Endometrial microvascular endothelial cells (primary cell): ENCODE data around the gene GDF10. TPM values are rescaled to one million over a fixed set of nuclear protein-coding genes. Genes with fewer than 3 reads are reported as not detected.

Source experiments
- in situ Hi-C: cut with HindIII; loops from 2 replicates; pipeline ENCODE4 v1.10.0; 2017; ENCODE audit warnings: low sequenced_read_pairs, low pct_unique_long_range_greater_than_20kb; ENCODE audit errors: inconsistent ontology term
- total RNA-seq: library from RNA; depleted of rRNA; stranded (reverse); fragments of >200 nt; gene quantifications from one replicate; pipeline ENCODE4 v1.2.3, GENCODE V29; 2015; ENCODE audit errors: inconsistent ontology term

The GDF10 gene
- total RNA-seq, 1 donor from 2014 or later: not detected

DNA sequence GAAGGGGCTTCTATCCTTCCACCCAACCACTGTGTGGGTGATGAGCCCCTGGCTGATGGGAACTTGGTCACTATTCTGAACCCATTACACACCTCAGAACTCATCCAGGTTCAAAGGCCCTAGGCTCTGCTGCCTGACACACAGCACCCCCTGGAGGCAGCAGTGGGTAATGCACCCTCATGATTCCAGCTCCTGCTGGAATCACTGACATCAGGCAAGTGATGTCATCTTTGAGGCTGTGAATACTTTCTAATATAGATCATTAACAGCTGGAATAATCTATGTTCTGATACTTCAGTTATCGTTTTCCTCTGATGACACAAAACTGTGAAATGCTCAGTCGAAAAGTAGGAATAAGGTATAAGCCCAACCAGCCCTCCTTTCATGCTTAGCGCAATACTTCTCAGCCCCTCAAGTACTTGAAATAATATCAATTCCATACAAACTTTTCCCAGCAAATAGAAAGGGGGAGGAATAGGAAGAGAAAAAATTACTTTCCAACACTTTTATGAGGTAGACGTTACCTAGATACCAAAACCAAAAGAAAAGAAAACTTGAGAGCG, 40.7 kb downstream of the GDF10 start:
- in situ Hi-C loops: no loop called here

DNA sequence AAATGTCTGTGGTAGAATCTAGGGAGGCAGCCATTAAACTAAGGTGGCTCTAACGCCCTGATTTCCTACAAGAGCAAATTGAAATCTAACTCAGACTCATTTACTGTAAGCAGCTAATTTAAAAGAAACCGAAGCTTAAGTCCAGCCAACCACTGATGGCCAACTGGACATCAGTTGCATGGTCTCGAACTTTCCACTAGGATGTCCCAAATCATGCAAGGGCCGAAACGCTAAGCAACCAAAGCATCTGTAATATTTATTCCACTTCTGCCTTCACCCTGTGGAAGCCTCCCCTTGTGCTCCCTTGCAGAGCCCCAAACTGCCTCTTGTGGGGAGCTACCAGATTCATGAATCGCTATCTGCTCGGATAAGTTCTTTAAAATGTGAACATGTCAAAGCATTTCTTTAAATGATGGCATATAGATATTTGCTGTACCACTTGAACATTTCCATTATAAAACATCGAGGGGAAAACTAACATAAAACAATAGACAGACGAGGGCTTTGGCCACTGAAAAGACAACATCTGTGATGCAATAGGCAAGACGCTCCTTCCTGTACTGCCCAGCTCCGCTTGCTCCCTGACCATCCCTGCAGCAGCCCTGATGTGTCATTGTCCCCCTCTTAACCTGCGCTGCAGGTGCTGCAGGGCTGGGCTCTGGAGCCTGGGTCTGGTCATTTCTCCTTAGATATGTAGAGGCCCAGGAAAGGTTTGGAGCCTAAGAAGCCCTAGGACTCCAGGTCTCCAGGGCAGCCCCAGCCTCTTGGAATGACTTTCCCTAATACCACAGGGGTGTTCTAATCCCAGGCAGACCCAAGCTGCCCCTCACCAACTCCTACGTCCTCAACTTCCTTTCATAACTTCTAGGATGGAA, 45.2 kb downstream of the GDF10 start:
- in situ Hi-C loops: no loop called here

DNA sequence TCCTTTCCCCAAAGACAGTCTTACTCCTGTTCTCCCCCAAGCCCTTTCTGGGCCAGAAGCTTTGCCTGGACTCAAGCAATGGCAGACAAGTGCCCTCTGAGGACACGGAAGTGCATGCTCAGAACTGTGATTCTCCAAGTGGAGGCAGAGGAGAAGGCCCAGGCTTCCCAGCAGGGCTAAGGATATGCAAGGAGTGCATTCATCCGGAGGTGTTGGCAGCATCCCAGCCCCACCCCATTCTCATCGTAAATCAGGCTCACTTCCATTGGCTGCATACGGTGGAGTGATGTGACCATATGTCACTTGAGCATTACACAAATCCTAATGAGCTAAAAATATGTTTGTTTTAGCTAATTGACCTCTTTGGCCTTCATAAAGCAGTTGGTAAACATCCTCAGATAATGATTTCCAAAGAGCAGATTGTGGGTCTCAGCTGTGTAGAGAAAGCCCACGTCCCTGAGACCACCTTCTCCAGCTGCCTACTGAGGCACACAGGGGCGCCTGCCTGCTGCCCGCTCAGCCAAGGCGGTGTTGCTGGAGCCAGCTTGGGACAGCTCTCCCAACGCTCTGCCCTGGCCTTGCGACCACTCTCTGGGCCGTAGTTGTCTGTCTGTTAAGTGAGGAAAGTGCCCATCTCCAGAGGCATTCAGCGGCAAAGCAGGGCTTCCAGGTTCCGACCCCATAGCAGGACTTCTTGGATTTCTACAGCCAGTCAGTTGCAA, 46.7 kb downstream of the GDF10 start:
- in situ Hi-C loops: no loop called here

DNA sequence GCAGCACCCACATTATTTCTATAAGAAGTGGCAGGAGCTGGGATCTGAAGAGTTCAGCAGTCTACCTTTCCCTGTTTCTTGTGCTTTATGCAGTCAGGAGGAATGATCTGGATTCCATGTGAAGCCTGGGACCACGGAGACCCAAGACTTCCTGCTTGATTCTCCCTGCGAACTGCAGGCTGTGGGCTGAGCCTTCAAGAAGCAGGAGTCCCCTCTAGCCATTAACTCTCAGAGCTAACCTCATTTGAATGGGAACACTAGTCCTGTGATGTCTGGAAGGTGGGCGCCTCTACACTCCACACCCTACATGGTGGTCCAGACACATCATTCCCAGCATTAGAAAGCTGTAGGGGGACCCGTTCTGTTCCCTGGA, 47.3 kb downstream of the GDF10 start:
- in situ Hi-C loops: no loop called here

DNA sequence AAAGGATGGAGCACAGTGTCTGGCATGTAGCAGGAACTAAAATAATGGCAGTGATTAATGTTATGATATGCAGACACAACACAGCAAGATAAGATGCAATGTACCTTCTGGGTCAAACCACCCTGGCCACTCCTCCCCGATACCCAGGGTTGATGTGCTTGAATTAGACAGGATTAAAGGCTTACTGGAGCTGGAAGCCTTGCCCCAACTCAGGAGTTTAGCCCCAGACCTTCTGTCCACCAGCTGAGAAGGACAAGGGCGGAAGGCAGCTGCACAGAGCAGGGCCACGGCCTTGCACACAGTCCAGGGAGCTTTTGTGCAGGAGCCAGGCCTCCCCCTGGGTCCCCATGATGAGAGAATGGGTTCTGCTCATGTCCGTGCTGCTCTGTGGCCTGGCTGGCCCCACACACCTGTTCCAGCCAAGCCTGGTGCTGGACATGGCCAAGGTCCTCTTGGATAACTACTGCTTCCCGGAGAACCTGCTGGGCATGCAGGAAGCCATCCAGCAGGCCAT, 48.2 kb downstream of the GDF10 start, which contains the start of gene RBP3:
RBP3 (plus strand) TSS at position 226 of the 514 bp plus-strand sequence; CDS start at position 348, 122 bp downstream.
- in situ Hi-C loops: no loop called here

DNA sequence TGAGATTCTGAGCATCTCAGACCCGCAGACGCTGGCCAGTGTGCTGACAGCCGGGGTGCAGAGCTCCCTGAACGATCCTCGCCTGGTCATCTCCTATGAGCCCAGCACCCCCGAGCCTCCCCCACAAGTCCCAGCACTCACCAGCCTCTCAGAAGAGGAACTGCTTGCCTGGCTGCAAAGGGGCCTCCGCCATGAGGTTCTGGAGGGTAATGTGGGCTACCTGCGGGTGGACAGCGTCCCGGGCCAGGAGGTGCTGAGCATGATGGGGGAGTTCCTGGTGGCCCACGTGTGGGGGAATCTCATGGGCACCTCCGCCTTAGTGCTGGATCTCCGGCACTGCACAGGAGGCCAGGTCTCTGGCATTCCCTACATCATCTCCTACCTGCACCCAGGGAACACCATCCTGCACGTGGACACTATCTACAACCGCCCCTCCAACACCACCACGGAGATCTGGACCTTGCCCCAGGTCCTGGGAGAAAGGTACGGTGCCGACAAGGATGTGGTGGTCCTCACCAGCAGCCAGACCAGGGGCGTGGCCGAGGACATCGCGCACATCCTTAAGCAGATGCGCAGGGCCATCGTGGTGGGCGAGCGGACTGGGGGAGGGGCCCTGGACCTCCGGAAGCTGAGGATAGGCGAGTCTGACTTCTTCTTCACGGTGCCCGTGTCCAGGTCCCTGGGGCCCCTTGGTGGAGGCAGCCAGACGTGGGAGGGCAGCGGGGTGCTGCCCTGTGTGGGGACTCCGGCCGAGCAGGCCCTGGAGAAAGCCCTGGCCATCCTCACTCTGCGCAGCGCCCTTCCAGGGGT, 48.9 kb downstream of the GDF10 start:
- in situ Hi-C loops: no loop called here

DNA sequence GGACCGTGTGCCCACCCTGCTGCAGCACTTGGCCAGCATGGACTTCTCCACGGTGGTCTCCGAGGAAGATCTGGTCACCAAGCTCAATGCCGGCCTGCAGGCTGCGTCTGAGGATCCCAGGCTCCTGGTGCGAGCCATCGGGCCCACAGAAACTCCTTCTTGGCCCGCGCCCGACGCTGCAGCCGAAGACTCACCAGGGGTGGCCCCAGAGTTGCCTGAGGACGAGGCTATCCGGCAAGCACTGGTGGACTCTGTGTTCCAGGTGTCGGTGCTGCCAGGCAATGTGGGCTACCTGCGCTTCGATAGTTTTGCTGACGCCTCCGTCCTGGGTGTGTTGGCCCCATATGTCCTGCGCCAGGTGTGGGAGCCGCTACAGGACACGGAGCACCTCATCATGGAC, 49.5 kb downstream of the GDF10 start:
- in situ Hi-C loops: no loop called here

DNA sequence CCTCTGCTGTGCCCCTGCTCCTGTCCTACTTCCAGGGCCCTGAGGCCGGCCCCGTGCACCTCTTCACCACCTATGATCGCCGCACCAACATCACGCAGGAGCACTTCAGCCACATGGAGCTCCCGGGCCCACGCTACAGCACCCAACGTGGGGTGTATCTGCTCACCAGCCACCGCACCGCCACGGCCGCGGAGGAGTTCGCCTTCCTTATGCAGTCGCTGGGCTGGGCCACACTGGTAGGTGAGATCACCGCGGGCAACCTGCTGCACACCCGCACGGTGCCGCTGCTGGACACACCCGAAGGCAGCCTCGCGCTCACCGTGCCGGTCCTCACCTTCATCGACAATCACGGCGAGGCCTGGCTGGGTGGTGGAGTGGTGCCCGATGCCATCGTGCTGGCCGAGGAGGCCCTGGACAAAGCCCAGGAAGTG, 50.0 kb downstream of the GDF10 start:
- in situ Hi-C loops: no loop called here

DNA sequence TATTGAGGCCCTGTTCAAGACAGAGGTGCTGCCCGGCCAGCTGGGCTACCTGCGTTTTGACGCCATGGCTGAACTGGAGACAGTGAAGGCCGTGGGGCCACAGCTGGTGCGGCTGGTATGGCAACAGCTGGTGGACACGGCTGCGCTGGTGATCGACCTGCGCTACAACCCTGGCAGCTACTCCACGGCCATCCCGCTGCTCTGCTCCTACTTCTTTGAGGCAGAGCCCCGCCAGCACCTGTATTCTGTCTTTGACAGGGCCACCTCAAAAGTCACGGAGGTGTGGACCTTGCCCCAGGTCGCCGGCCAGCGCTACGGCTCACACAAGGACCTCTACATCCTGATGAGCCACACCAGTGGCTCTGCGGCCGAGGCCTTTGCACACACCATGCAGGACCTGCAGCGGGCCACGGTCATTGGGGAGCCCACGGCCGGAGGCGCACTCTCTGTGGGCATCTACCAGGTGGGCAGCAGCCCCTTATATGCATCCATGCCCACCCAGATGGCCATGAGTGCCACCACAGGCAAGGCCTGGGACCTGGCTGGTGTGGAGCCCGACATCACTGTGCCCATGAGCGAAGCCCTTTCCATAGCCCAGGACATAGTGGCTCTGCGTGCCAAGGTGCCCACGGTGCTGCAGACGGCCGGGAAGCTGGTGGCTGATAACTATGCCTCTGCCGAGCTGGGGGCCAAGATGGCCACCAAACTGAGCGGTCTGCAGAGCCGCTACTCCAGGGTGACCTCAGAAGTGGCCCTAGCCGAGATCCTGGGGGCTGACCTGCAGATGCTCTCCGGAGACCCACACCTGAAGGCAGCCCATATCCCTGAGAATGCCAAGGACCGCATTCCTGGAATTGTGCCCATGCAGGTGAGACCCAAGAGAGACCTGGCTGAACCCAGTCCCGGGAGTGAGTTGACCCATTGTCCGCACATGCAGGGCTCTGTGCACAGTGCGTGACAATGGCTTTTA, 51.0 kb downstream of the GDF10 start:
- in situ Hi-C loops: no loop called here

DNA sequence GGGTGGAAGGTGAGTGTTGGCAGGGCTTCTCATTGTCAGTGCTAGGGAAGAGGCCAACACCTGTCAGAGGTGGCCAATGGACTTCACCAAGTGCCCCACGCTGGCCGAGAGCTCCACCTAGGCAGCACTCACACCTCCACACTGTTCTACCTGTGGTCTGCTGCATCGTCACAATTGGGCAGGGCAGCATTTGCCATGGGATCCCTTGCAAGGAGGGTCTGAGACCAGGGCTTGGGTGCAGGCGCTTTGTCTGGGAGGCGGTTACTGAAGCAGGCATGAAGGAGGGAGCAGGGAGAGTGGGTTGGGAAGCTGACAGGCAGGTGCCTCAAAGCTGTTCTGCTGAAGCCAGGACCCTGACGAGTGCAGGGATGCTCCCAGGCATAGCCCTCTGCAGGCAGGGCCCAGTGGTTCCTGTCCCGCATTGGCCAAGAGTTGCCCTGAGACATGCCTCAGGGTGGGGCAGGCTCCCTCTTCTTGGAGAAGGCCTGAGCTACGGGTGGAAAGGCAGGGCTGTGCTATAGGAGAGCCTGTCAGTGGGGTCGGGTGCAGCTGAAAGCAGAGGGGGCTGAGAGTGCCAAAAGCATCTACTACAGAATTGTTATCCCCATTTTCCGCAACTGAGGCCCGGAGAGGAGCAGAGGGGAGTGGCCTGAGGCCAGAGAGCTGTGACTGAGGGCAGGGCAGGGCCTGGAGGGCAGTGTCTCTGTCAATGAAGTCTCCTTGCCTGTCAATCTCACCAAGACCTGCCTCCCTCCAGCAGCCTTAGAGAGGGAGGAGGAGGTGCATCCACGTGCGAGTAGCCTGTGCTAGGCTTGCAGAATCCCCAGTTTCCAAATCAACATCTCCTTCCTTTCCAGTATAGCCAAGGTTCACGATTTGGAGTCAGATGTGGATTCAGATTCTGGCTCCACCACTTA, 52.2 kb downstream of the GDF10 start:
- in situ Hi-C loops: no loop called here

DNA sequence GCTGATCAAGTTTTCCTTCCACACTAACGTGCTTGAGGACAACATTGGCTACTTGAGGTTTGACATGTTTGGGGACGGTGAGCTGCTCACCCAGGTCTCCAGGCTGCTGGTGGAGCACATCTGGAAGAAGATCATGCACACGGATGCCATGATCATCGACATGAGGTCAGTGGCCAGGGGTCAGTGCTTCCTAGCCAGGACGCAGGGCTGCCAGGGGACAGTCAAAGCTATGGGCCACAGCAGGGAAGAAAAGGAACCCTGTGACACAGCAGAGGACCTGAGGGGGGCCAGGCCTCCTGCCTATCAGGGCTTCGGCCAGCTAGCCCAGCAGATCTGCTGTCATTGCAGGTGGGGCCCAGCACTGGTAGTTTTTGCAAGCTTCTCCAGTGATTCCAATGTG, 53.4 kb downstream of the GDF10 start:
- in situ Hi-C loops: no loop called here

DNA sequence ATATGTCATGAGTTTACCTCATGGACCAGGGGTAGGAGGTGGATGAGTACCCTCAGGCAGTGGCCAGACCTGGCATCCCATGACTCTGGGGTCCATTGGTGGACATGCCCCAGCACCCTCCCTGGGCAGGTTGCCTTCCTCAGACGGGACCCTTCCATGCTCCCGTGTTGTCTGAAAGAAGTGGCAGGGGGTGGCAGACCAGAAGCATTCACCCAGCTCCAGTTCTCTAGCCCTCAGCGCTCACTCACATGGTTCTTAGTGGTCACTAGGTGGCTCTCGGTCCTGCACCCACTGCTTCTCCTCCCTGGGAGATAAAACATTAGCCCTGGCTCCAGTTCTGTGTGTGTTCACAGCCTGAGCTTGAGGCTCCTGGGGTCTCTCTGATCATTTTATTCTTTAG, 54.2 kb downstream of the GDF10 start:
- in situ Hi-C loops: no loop called here

DNA sequence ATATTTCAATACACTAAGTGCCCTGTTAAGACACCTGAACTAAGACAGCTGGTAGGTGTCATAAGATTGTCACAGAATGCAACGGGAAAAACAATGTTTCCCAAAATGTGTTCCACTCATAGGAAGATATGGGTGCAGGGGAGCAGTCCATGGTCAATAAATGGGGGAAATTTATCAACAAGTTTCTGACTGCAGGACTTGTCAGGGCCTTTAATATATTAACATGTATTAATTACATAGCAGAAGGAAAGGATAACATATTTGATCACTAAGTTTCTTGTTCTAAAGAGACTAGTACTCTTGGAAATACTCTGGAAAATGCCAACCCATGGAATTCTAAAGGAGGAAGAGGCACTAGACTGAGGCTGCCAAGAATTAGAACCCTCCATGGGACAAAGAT, 54.9 kb downstream of the GDF10 start:
- in situ Hi-C loops: no loop called here

DNA sequence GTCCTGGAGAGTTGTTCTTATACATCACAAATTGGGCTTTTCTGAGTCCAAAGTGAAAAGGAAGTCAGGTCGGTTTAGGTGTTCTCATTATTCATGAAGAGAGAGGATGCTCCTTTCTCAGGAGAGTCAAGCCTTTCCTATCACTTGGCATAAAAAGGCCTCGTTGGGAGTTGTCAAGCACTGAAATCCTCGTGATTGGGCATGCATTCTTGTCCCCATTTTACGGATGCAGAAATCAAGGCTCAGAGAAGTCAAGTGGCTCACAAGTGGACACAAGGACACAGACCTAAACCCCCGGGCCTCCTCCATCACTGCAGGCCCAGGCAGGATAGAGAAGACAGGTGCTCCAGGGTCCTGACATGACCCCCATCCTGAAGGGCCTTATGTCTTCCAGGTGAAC, 56.7 kb downstream of the GDF10 start:
- in situ Hi-C loops: no loop called here

DNA sequence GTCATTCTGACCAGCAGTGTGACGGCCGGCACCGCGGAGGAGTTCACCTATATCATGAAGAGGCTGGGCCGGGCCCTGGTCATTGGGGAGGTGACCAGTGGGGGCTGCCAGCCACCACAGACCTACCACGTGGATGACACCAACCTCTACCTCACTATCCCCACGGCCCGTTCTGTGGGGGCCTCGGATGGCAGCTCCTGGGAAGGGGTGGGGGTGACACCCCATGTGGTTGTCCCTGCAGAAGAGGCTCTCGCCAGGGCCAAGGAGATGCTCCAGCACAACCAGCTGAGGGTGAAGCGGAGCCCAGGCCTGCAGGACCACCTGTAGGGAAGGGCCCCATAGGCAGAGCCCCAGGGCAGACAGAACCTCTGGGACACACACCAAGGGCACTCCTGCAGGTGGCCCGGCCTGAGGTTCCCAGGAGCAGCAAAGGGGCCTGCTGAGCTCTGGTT, 57.2 kb downstream of the GDF10 start:
- in situ Hi-C loops: no loop called here

DNA sequence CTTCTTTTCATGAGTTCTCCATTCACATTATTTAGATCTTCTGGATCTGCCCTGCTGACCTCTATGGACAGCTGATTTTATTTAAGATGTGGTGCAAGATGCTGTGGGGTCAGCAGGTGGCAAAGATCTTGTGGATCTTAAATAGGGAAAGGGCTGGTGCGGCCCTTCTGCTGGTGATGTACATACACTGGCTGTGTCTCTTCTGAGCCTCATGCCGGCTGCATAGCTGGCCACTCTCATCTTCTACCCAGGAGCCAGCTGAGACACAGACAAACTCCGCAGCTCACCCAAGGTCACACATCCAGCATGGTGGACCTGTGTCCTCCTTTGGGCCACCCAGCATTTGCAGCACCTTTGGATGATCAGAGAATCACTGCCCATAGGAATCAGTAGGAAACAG, 57.9 kb downstream of the GDF10 start:
- in situ Hi-C loops: no loop called here

DNA sequence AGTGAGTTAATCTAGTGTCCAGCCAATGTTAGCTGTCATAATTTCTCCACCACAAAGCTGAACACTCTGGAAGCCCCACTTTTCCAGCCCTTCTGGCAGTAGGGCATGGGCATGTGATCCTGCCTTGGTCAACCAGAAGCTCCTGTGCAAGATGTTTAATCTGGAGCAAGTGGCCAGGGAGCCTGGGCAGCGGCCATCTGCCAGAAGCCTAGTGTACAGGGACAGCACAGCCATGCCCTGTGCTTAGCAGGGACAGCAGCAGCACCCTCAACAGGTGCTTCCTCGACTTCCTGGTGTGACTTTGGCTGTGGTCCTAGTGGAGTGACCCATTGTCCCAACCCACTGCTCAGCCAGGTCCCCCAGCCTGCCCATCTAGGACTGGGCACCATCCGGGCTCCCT, 58.5 kb downstream of the GDF10 start:
- in situ Hi-C loops: no loop called here
